ENCODE measurements around the gene PACS2. TPM values are rescaled to one million over a fixed set of nuclear protein-coding genes. Genes with fewer than 3 reads are reported as not detected.

The PACS2 gene
- total RNA-seq, 1 donor from 2014 or later: 48.0 TPM

- no peak overlapping the region for H3K27ac Mint-ChIP-seq
- CTCF ChIA-PET: no interaction called here
- no peak for TF ChIP-seq CTCF (IDR thresholded peaks at IDR 0.05)
- POLR2A ChIA-PET: no interaction called here
- DNase-seq: no peak
- ATAC-seq (ENCODE audit: low read depth): no peak
- peaks cover 6% of the 10 kb centered on the region for H3K36me3 Mint-ChIP-seq (ENCODE audit: low read depth)
- intact Hi-C loops (cut with micrococcal nuclease): no loop called here
- no peaks in the 10 kb centered on the region for H3K9me3 Mint-ChIP-seq
- no peaks in the 10 kb centered on the region for H3K27me3 Mint-ChIP-seq
- H3K4me3 Mint-ChIP-seq: no peak overlapping the region
- H3K4me1 Mint-ChIP-seq: peaks cover 18% of the 10 kb centered on the region
These were observed 121.9 kb downstream of the PACS2 start for GRCh38 chr14:105436402-105436801.

- TF ChIP-seq CTCF (IDR thresholded peaks at IDR 0.05): no peak
- no peaks in the 10 kb centered on the region for H3K27me3 Mint-ChIP-seq
- H3K27ac Mint-ChIP-seq: no peak overlapping the region
- peaks cover 8% of the 10 kb centered on the region for H3K36me3 Mint-ChIP-seq (ENCODE audit: low read depth)
- no peak overlapping the region for H3K4me3 Mint-ChIP-seq
- DNase-seq (no peak), ATAC-seq (ENCODE audit: low read depth) (no peak)
- peaks cover 18% of the 10 kb centered on the region for H3K4me1 Mint-ChIP-seq
- intact Hi-C loops (cut with micrococcal nuclease): no loop called here
- ChIA-PET CTCF (no interaction called here), POLR2A (no interaction called here)
- no peaks in the 10 kb centered on the region for H3K9me3 Mint-ChIP-seq
These were observed 122.6 kb downstream of the PACS2 start for GRCh38 chr14:105436891-105437722.

- no peak overlapping the region for H3K27ac Mint-ChIP-seq
- H3K4me3 Mint-ChIP-seq: no peak overlapping the region
- DNase-seq (no peak), ATAC-seq (ENCODE audit: low read depth) (no peak)
- POLR2A ChIA-PET: no interaction called here
- peaks cover 18% of the 10 kb centered on the region for H3K4me1 Mint-ChIP-seq
- peaks cover 15% of the 10 kb centered on the region for H3K36me3 Mint-ChIP-seq (ENCODE audit: low read depth)
- TF ChIP-seq CTCF (IDR thresholded peaks at IDR 0.05): no peak
- intact Hi-C loops (cut with micrococcal nuclease): no loop called here
- no peaks in the 10 kb centered on the region for H3K9me3 Mint-ChIP-seq
- no peaks in the 10 kb centered on the region for H3K27me3 Mint-ChIP-seq
- CTCF ChIA-PET: no interaction called here
These were observed 123.4 kb downstream of the PACS2 start for GRCh38 chr14:105437723-105438500.

GRCh38 chr14:105439179-105439578 is 124.6 kb downstream of the PACS2 start:
- intact Hi-C loops (cut with micrococcal nuclease): no loop called here
- Mint-ChIP-seq H3K4me1 (peaks cover 18% of the 10 kb centered on the region), H3K27ac (no peak overlapping the region), H3K27me3 (no peaks in the 10 kb centered on the region), H3K9me3 (no peaks in the 10 kb centered on the region), H3K4me3 (no peak overlapping the region), H3K36me3 (ENCODE audit: low read depth) (peaks cover 20% of the 10 kb centered on the region)
- POLR2A ChIA-PET: no interaction called here
- no peak for ATAC-seq (ENCODE audit: low read depth)
- CTCF ChIA-PET: no interaction called here
- DNase-seq: no peak
- TF ChIP-seq CTCF (IDR thresholded peaks at IDR 0.05): no peak

All from activated B cell treated with CpG ODN at 0.5 μM for 24 hours (primary cell).